ENCODE data around the gene PCDHA4. TPM values are rescaled to one million over a fixed set of nuclear protein-coding genes. Genes with fewer than 3 reads are reported as not detected.

The PCDHA4 gene
- total RNA-seq (ENCODE audit: low replicate concordance), result 9.7 and 13.7 TPM in 2 replicates

- peak; percentile 78 for TF ChIP-seq CTCF (IDR thresholded peaks at IDR 0.05)
- no peak for TF ChIP-seq EZH2phosphoT487 (IDR thresholded peaks at IDR 0.05)
- Histone ChIP-seq H3K4me1 (peaks cover 12% of the 10 kb centered on the region), H3K9ac (peak within 1 kb of the TSS; percentile 65), H3K79me2 (ENCODE audit: low read depth) (peaks cover 4% of the 10 kb centered on the region), H3K27me3 (no peaks in the 10 kb centered on the region), H3F3A (ENCODE audit: low read depth) (no peaks in the 10 kb centered on the region), H3K4me2 (peak within 1 kb of the TSS; percentile 87), H4K20me1 (ENCODE audit: low read depth) (no peaks in the 10 kb centered on the region), H2AFZ (replicated peaks) (peak within 1 kb of the TSS; percentile 100), H3K36me3 (peaks cover 12% of the 10 kb centered on the region), H3K27ac (no peak within 1 kb of the TSS), H3K9me3 (ENCODE audit: low read depth) (no peaks in the 10 kb centered on the region), H3K4me3 (peak within 1 kb of the TSS; percentile 92)
- Mint-ChIP-seq H3K9me3 (peaks cover 51% of the 10 kb centered on the region), H3K27ac (peak within 1 kb of the TSS; percentile 98), H3K36me3 (peaks cover 34% of the 10 kb centered on the region), H3K27me3 (ENCODE audit: insufficient read depth, low read depth) (peaks cover 4% of the 10 kb centered on the region), H3K4me1 (peaks cover 13% of the 10 kb centered on the region), H3K4me3 (peak within 1 kb of the TSS; percentile 95)
- peak; percentile 84 for DNase-seq (ENCODE audit: low spot score)
These were observed at the start of gene PCDHA4 for GRCh38 chr5:140806834-140807775. TSS of gene PCDHA4 (plus strand) at chr5:140807068.

- Histone ChIP-seq H3K9ac (no peak overlapping the region), H3K27ac (no peak overlapping the region), H3K4me3 (no peak overlapping the region), H2AFZ (replicated peaks) (no peak overlapping the region), H4K20me1 (ENCODE audit: low read depth) (no peaks in the 10 kb centered on the region), H3K27me3 (no peaks in the 10 kb centered on the region), H3K36me3 (no peaks in the 10 kb centered on the region), H3K79me2 (ENCODE audit: low read depth) (no peaks in the 10 kb centered on the region), H3F3A (ENCODE audit: low read depth) (no peaks in the 10 kb centered on the region), H3K4me2 (no peak overlapping the region), H3K9me3 (ENCODE audit: low read depth) (peaks cover 40% of the 10 kb centered on the region), H3K4me1 (no peaks in the 10 kb centered on the region)
- H3K4me1 Mint-ChIP-seq, result no peaks in the 10 kb centered on the region
- no peak overlapping the region for H3K27ac Mint-ChIP-seq
- H3K4me3 Mint-ChIP-seq, result no peak overlapping the region
- TF ChIP-seq CTCF (IDR thresholded peaks at IDR 0.05) (no peak), EZH2phosphoT487 (IDR thresholded peaks at IDR 0.05) (no peak)
- H3K27me3 Mint-ChIP-seq (ENCODE audit: insufficient read depth, low read depth), result no peaks in the 10 kb centered on the region
- no peaks in the 10 kb centered on the region for H3K36me3 Mint-ChIP-seq
- DNase-seq (ENCODE audit: low spot score), result no peak
- H3K9me3 Mint-ChIP-seq, result peaks cover 69% of the 10 kb centered on the region
These were observed 42.5 kb upstream of the PCDHA4 start for GRCh38 chr5:140764177-140764973.

- H3K27me3 Mint-ChIP-seq (ENCODE audit: insufficient read depth, low read depth), result peaks cover 2% of the 10 kb centered on the region
- H2AFZ ChIP-seq (replicated peaks), result no peak overlapping the region
- H3K9ac ChIP-seq, result no peak overlapping the region
- H3K9me3 Mint-ChIP-seq, result peaks cover 69% of the 10 kb centered on the region
- no peak overlapping the region for H3K27ac ChIP-seq
- H3K4me3 ChIP-seq, result no peak overlapping the region
- H3K79me2 ChIP-seq (ENCODE audit: low read depth), result no peaks in the 10 kb centered on the region
- no peaks in the 10 kb centered on the region for H3K36me3 ChIP-seq
- no peaks in the 10 kb centered on the region for H3K4me1 ChIP-seq
- H3K9me3 ChIP-seq (ENCODE audit: low read depth), result peaks cover 47% of the 10 kb centered on the region
- H3K4me3 Mint-ChIP-seq, result no peak overlapping the region
- no peaks in the 10 kb centered on the region for H3K4me1 Mint-ChIP-seq
- no peak for DNase-seq (ENCODE audit: low spot score)
- H3K4me2 ChIP-seq, result no peak overlapping the region
- H3K36me3 Mint-ChIP-seq, result no peaks in the 10 kb centered on the region
- no peaks in the 10 kb centered on the region for H3F3A ChIP-seq (ENCODE audit: low read depth)
- no peak overlapping the region for H3K27ac Mint-ChIP-seq
- H4K20me1 ChIP-seq (ENCODE audit: low read depth), result no peaks in the 10 kb centered on the region
- H3K27me3 ChIP-seq, result no peaks in the 10 kb centered on the region
- TF ChIP-seq CTCF (IDR thresholded peaks at IDR 0.05), result no peak
- no peak for TF ChIP-seq EZH2phosphoT487 (IDR thresholded peaks at IDR 0.05)
- TF ChIP-seq EZH2 (IDR thresholded peaks at IDR 0.05), result no peak
These were observed 39.4 kb upstream of the PCDHA4 start for GRCh38 chr5:140767444-140767843.
